BLaER1 treated with 17β-estradiol and CSF1 and Interleukin-3, amounts not matched to agents 10 nM and 100 nM (cell line): ENCODE data around the gene SEC62.

Experiments
- H3K27ac ChIP-seq, 11 experiments: shearing (Covaris generic); formaldehyde crosslinking; 2 replicates each; pipeline ENCODE4 v1.8.1; 2022
- H3K27me3 ChIP-seq, 11 experiments: shearing (Covaris generic); formaldehyde crosslinking; 2 replicates each; pipeline ENCODE4 v1.8.1; 2022
- H3K36me3 ChIP-seq, 11 experiments: shearing (Covaris generic); formaldehyde crosslinking; 2 replicates each; pipeline ENCODE4 v1.8.1; 2022
- H3K4me1 ChIP-seq, 10 experiments: shearing (Covaris generic); formaldehyde crosslinking; 2 replicates each; pipeline ENCODE4 v1.8.1; 2022
- H3K4me2 ChIP-seq, 11 experiments: shearing (Covaris generic); formaldehyde crosslinking; 2 replicates each; pipeline ENCODE4 v1.8.1; 2022
- H3K4me3 ChIP-seq, 10 experiments: shearing (Covaris generic); formaldehyde crosslinking; 2 replicates each; pipeline ENCODE4 v1.8.1; 2022
- H3K9ac ChIP-seq, 11 experiments: shearing (Covaris generic); formaldehyde crosslinking; 2 replicates each; pipeline ENCODE4 v1.8.1; 2022
- H3K9me3 ChIP-seq, 11 experiments: shearing (Covaris generic); formaldehyde crosslinking; replicated peaks in 1 of 11; 2 replicates each; pipeline ENCODE4 v1.8.1; 2022
- H4K20me1 ChIP-seq, 11 experiments: shearing (Covaris generic); formaldehyde crosslinking; 2 replicates each; pipeline ENCODE4 v1.8.1; 2022
- Cebpa-rat ChIP-seq, 11 experiments: shearing (Covaris generic); IDR thresholded peaks; 2 replicates each; pipeline ENCODE4 v1.8.1; 2022

SEC62 gene

GRCh38 chr3:169966428-169966950, at the start of gene SEC62:
SEC62 (plus strand) TSS chr3:169966807; CDS start chr3:169966823, 16 bp downstream.
- Histone ChIP-seq H3K36me3 (peaks cover 17 to 25% (median 22%) of the 10 kb centered on the region in 11 experiments; a peak in 21 of 22 replicates), H3K4me1 (peaks cover 18 to 47% (median 38%) of the 10 kb centered on the region in 10 experiments), H3K27ac (peak within 1 kb of the TSS; percentile 86 to 94 (median 90)), H3K4me2 (peak within 1 kb of the TSS; percentile 78 to 98 (median 87)), H3K4me3 (peak within 1 kb of the TSS; percentile 84 to 95 (median 91)), H3K27me3 (no peaks in the 10 kb centered on the region), H4K20me1 (peaks cover 32 to 46% (median 45%) of the 10 kb centered on the region in 11 experiments), H3K9ac (peak within 1 kb of the TSS; percentile 91 to 95 (median 94)), H3K9me3 (peaks cover 0 to 9% (median 0%) of the 10 kb centered on the region in 11 experiments; a peak in 3 of 22 replicates)
- peak in 1 of 11 experiments; percentile 11; a peak in 1 of 22 replicates for TF ChIP-seq Cebpa-rat (IDR thresholded peaks at IDR 0.05)

DNA sequence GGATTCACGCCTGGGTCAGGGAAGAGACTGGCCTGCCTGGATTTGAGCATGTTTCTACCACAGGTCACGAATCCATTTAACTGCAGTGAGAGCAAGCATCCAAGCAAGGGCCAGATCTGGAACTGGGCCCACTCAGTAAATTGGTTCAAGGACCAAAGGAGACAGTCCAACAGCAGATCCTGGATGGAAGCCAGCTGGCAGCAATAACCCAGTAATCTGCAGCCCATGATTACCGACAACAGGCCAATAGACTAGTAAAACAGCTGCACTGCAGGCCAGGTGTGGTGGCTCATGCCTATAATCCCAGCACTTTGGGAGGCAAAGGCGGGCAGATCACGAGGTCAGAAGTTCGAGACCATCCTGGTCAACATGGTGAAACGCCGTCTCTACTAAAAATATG, 43.4 kb upstream of the SEC62 start:
- Histone ChIP-seq H3K36me3 (no peaks in the 10 kb centered on the region), H3K27ac (no peak overlapping the region), H3K27me3 (no peaks in the 10 kb centered on the region), H3K4me2 (no peak overlapping the region), H3K4me3 (no peak overlapping the region), H4K20me1 (no peaks in the 10 kb centered on the region), H3K9ac (no peak overlapping the region), H3K4me1 (no peaks in the 10 kb centered on the region), H3K9me3 (no peaks in the 10 kb centered on the region)
- TF ChIP-seq Cebpa-rat (IDR thresholded peaks at IDR 0.05): no peak

GRCh38 chr3:169923831-169924230, 42.8 kb upstream of the SEC62 start:
- Histone ChIP-seq H3K4me3 (no peak overlapping the region), H3K27ac (no peak overlapping the region), H4K20me1 (no peaks in the 10 kb centered on the region), H3K27me3 (no peaks in the 10 kb centered on the region), H3K9ac (no peak overlapping the region), H3K36me3 (no peaks in the 10 kb centered on the region), H3K9me3 (no peaks in the 10 kb centered on the region), H3K4me1 (no peaks in the 10 kb centered on the region), H3K4me2 (no peak overlapping the region)
- TF ChIP-seq Cebpa-rat (IDR thresholded peaks at IDR 0.05): no peak

- Histone ChIP-seq H3K4me2 (peak overlapping the region; percentile 8 to 84 (median 76); a peak in 16 of 22 replicates), H3K9me3 (no peaks in the 10 kb centered on the region), H3K4me1 (peaks cover 27 to 52% (median 45%) of the 10 kb centered on the region in 10 experiments), H3K27me3 (no peaks in the 10 kb centered on the region), H3K4me3 (no peak overlapping the region), H4K20me1 (no peaks in the 10 kb centered on the region), H3K9ac (no peak overlapping the region), H3K27ac (peak overlapping the region in 1 of 11 experiments; percentile 1; a peak in 1 of 22 replicates), H3K36me3 (no peaks in the 10 kb centered on the region)
- no peak for TF ChIP-seq Cebpa-rat (IDR thresholded peaks at IDR 0.05)
Measured at GRCh38 chr3:169929830-169930519, 36.6 kb upstream of the SEC62 start.

DNA sequence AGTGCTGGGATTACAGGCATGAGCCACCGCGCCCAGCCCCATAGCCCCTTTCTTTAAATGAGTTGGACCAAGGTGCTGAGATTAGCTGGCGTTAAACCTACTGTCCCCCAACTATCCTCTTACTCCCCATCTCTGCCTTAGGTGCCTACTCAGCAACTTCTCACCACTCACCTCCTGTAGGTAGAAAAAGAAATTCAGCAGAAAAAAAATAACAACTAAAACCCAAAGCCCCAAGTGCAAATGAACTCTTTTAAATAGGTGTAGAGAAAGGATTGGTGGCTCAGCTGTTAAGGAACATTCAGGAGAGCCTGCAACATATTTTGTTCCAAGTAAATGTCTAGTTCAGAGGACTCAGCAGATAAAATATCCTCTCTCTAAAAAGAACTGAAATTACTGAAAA, 35.8 kb upstream of the SEC62 start:
- H3K27ac ChIP-seq: peak overlapping the region in 1 of 11 experiments; percentile 1; a peak in 1 of 22 replicates
- no peak for TF ChIP-seq Cebpa-rat (IDR thresholded peaks at IDR 0.05)
- peak overlapping the region in 10 of 11 experiments; percentile 8 to 84 (median 76); a peak in 17 of 22 replicates for H3K4me2 ChIP-seq

GRCh38 chr3:169931747-169932520, 34.7 kb upstream of the SEC62 start:
- Histone ChIP-seq H3K4me1 (peaks cover 27 to 54% (median 45%) of the 10 kb centered on the region in 10 experiments), H3K4me2 (peak overlapping the region; percentile 63 to 84 (median 76)), H3K9ac (peak overlapping the region in 4 of 11 experiments; percentile 15 to 48 (median 30); a peak in 7 of 22 replicates), H3K27me3 (no peaks in the 10 kb centered on the region), H3K27ac (peak overlapping the region in 9 of 11 experiments; percentile 32 to 60 (median 53); a peak in 17 of 22 replicates), H3K36me3 (no peaks in the 10 kb centered on the region), H3K9me3 (no peaks in the 10 kb centered on the region), H3K4me3 (peak overlapping the region in 9 of 10 experiments; percentile 0 to 39 (median 14); a peak in 6 of 20 replicates), H4K20me1 (no peaks in the 10 kb centered on the region)
- no peak for TF ChIP-seq Cebpa-rat (IDR thresholded peaks at IDR 0.05)

More for the DNA sequence above, 35.8 kb upstream of the SEC62 start:
- no peaks in the 10 kb centered on the region for H3K27me3 ChIP-seq
- H4K20me1 ChIP-seq: no peaks in the 10 kb centered on the region
- H3K36me3 ChIP-seq: no peaks in the 10 kb centered on the region
- H3K9ac ChIP-seq: no peak overlapping the region
- H3K9me3 ChIP-seq: no peaks in the 10 kb centered on the region
- H3K4me1 ChIP-seq: peaks cover 27 to 54% (median 45%) of the 10 kb centered on the region in 10 experiments
- H3K4me3 ChIP-seq: no peak overlapping the region

DNA sequence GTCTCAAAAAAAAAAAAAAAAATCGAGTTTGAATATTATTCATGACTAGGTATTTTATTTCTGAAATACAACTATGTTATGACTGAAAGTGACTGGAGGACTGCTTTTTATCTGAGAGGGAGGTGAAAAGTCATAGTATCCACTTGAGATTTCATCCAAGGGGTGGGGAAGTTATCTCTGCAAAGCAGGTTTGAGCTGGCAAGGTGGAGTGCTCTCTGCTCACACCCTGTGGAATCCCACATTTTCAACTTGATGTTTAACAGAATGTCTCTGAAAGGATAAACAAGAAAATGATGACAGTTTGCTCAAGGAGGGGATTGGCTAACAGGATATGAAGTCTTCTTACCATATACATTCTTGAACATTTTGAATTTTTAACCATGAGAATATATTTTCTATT, 27.3 kb upstream of the SEC62 start:
- Histone ChIP-seq H3K4me2 (peak overlapping the region in 9 of 11 experiments; percentile 44 to 83 (median 78); a peak in 18 of 22 replicates), H3K27ac (peak overlapping the region in 6 of 11 experiments; percentile 66 to 85 (median 74); a peak in 12 of 22 replicates)

GRCh38 chr3:169939751-169940150, 26.9 kb upstream of the SEC62 start:
- peak overlapping the region in 6 of 11 experiments; percentile 2 to 67 (median 50); a peak in 8 of 22 replicates for H3K9ac ChIP-seq

More for the DNA sequence above, 27.3 kb upstream of the SEC62 start:
- no peaks in the 10 kb centered on the region for H3K27me3 ChIP-seq
- peaks cover 0 to 6% (median 0%) of the 10 kb centered on the region in 11 experiments; a peak in 5 of 22 replicates for H3K9me3 ChIP-seq
- no peak for TF ChIP-seq Cebpa-rat (IDR thresholded peaks at IDR 0.05)
- H3K4me1 ChIP-seq: peaks cover 20 to 72% (median 41%) of the 10 kb centered on the region in 10 experiments
- peak overlapping the region in 2 of 11 experiments; percentile 66 to 67; a peak in 2 of 22 replicates for H3K9ac ChIP-seq
- H3K4me3 ChIP-seq: no peak overlapping the region
- no peaks in the 10 kb centered on the region; a peak in 1 of 22 replicates for H3K36me3 ChIP-seq
- H4K20me1 ChIP-seq: no peaks in the 10 kb centered on the region

More at GRCh38 chr3:169939751-169940150, 26.9 kb upstream of the SEC62 start:
- no peak for TF ChIP-seq Cebpa-rat (IDR thresholded peaks at IDR 0.05)
- peak overlapping the region in 8 of 11 experiments; percentile 39 to 85 (median 70); a peak in 16 of 22 replicates for H3K27ac ChIP-seq
- H3K27me3 ChIP-seq: no peaks in the 10 kb centered on the region
- peak overlapping the region; percentile 44 to 83 (median 75) for H3K4me2 ChIP-seq
- H3K9me3 ChIP-seq: peaks cover 0 to 6% (median 0%) of the 10 kb centered on the region in 11 experiments; a peak in 5 of 22 replicates
- peaks cover 24 to 72% (median 46%) of the 10 kb centered on the region in 10 experiments for H3K4me1 ChIP-seq
- no peaks in the 10 kb centered on the region; a peak in 1 of 22 replicates for H3K36me3 ChIP-seq
- peak overlapping the region in 1 of 10 experiments; percentile 14; a peak in 2 of 20 replicates for H3K4me3 ChIP-seq
- no peaks in the 10 kb centered on the region for H4K20me1 ChIP-seq
